Sigmoid colon (tissue), 4 donors: ENCODE data around the gene SAFB.

ENCODE experiments used
- CTCF ChIP-seq, 4 experiments: fragments of 450-650 bp in 3 of 4; fragments of 200-600 bp in 1 of 4; IDR thresholded peaks; one replicate each; pipeline ENCODE4 v1.5.1; 2016 to 2019; ENCODE audit warnings: antibody characterized with exemption in 4 of 4, mild to moderate bottlenecking in 3 of 4, moderate library complexity in 2 of 4
- EP300 ChIP-seq, 4 donors: sonication (generic); formaldehyde crosslinking; IDR thresholded peaks; one replicate each; pipeline ENCODE4 v1.6.1; 2017; ENCODE audit warnings: antibody characterized with exemption in 4 of 4
- POLR2A ChIP-seq, 2 donors: fragments of 450-650 bp; IDR thresholded peaks; one replicate each; pipeline ENCODE4 v1.6.1; 2016; ENCODE audit warnings: antibody characterized with exemption in 2 of 2, mild to moderate bottlenecking in 2 of 2, moderate library complexity in 2 of 2
- POLR2AphosphoS5 ChIP-seq, 4 donors: sonication (generic); formaldehyde crosslinking; IDR thresholded peaks; one replicate each; pipeline ENCODE4 v1.6.1; 2017; ENCODE audit warnings: antibody characterized with exemption in 4 of 4

DNA sequence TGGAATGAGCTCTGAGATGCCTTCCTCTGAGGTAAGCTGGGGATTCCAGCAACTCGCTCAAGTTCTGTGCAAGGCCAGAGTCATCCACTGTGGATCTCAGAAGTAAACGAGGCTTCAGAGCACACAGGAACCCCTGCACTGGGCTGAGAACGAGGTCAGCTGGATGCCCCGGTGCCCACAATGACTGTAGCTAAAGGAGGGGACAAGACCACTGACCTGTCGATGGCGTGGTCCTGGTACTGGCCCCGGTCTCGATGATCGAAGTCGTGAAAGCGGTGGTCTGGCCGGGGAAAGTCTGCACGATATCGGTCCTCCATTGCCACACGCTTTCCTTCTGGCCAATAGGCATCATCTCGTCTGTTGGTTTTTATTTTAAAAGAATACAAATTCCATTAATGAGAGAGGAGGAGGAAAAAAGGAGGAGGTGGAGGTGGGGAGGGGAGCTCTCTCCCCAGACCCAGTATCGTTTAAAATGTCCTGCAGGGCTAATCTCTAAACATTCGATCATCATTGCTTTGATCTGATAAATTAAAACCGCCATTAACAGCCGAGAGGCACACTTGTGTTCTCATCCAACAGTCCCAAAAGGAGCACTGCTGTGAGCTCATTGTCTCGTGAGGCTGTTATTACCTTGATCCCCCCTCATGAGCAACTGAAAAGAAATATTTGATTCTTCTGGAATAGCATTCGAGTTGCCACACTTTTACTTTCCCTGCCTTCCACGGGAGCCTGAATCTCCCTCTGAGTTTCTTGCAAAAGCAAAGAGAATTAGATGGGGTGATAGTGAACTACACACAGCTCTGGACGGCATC is 30.1 kb upstream of the SAFB start:
- TF ChIP-seq POLR2A (IDR thresholded peaks at IDR 0.05) (no peak), CTCF (IDR thresholded peaks at IDR 0.05) (no peak), POLR2AphosphoS5 (IDR thresholded peaks at IDR 0.05) (no peak), EP300 (IDR thresholded peaks at IDR 0.05) (no peak)
